Gastrocnemius medialis (tissue), 4 donors: ENCODE measurements around the gene SEMA3G. TPM values are rescaled to one million over a fixed set of nuclear protein-coding genes. Genes with fewer than 3 reads are reported as not detected.

Experiments
- ATAC-seq, 2 donors: fragments of 150-250 bp; one replicate each; pipeline ENCODE4 v1.9.1; 2016
- DNase-seq, 2 donors: peaks; one replicate each; pipeline ENCODE4 v3.0.0-alpha.2; 2019
- H3K27ac ChIP-seq, 4 donors: fragments of 200-600 bp; sonication (generic); 1 replicate in 1 of 4; 2 replicates in 3 of 4; pipeline ENCODE4 v1.5.1; 2016 to 2018; ENCODE audit warnings: mild to moderate bottlenecking in 2 of 4, moderate library complexity in 1 of 4
- H3K27me3 ChIP-seq, 3 donors: fragments of 200-600 bp; sonication (generic) in 2 of 3; 1 replicate in 1 of 3; 2 replicates in 2 of 3; pipeline versions ENCODE4 v1.5.1 to v1.6.0; 2016 to 2019; ENCODE audit warnings: mild to moderate bottlenecking in 1 of 3, moderate library complexity in 1 of 3
- H3K36me3 ChIP-seq, 2 donors: fragments of 200-600 bp; sonication (generic) in 1 of 2; one replicate each; pipeline ENCODE4 v1.5.1; 2017 to 2018
- H3K4me1 ChIP-seq, 2 donors: fragments of 200-600 bp; sonication (generic) in 1 of 2; one replicate each; pipeline ENCODE4 v1.5.1; 2016 to 2017; ENCODE audit warnings: mild to moderate bottlenecking in 2 of 2
- H3K4me3 ChIP-seq, 4 donors: fragments of 200-600 bp; sonication (generic) in 3 of 4; 1 replicate in 1 of 4; 2 replicates in 3 of 4; pipeline ENCODE4 v1.5.1; 2016 to 2019; ENCODE audit warnings: mild to moderate bottlenecking in 2 of 4
- H3K9me3 ChIP-seq, 3 donors: fragments of 200-600 bp; sonication (generic) in 2 of 3; 1 replicate in 1 of 3; 2 replicates in 2 of 3; pipeline ENCODE4 v1.5.1; 2016 to 2019
- POLR2A ChIP-seq, 2 donors: fragments of 450-650 bp; IDR thresholded peaks; one replicate each; pipeline ENCODE4 v1.6.1; 2017; ENCODE audit warnings: antibody characterized with exemption in 2 of 2, mild to moderate bottlenecking in 2 of 2, moderate library complexity in 2 of 2
- in situ Hi-C, 4 donors: fragments of 200-750 bp; cut with MboI; loops; one replicate each; pipeline versions ENCODE4 v1.15.0 to v1.8.0; 2017; ENCODE audit warnings: low sequenced_read_pairs in 4 of 4
- intact Hi-C: fragments of 100-400 bp; cut with DNase I; formaldehyde crosslinking; loops from one replicate; pipeline ENCODE4 v1.15.1; 2023; ENCODE audit warnings: low total_unique reads
- total RNA-seq, 4 donors: library from RNA; depleted of rRNA; stranded (reverse); fragments of >200 nt; gene quantifications; one replicate each; pipeline versions ENCODE4 v1.1.0 to v1.2.3, GENCODE V29; 2016
- TF ChIP-seq, protein P1 (sequence below), 5 experiments: fragments of 450-650 bp in 3 of 5; fragments of 200-600 bp in 2 of 5; sonication (generic) in 2 of 5; IDR thresholded peaks in 4 of 5; conservative IDR thresholded peaks in 1 of 5; 1 replicate in 4 of 5; 2 replicates in 1 of 5; pipeline ENCODE4 v1.5.1; 2016 to 2019; ENCODE audit warnings: antibody characterized with exemption in 5 of 5, mild to moderate bottlenecking in 3 of 5, moderate library complexity in 3 of 5

SEMA3G gene
- total RNA-seq, 4 donors from 2014 or later = 3.8 to 20.3 (median 13.1) TPM

DNA sequence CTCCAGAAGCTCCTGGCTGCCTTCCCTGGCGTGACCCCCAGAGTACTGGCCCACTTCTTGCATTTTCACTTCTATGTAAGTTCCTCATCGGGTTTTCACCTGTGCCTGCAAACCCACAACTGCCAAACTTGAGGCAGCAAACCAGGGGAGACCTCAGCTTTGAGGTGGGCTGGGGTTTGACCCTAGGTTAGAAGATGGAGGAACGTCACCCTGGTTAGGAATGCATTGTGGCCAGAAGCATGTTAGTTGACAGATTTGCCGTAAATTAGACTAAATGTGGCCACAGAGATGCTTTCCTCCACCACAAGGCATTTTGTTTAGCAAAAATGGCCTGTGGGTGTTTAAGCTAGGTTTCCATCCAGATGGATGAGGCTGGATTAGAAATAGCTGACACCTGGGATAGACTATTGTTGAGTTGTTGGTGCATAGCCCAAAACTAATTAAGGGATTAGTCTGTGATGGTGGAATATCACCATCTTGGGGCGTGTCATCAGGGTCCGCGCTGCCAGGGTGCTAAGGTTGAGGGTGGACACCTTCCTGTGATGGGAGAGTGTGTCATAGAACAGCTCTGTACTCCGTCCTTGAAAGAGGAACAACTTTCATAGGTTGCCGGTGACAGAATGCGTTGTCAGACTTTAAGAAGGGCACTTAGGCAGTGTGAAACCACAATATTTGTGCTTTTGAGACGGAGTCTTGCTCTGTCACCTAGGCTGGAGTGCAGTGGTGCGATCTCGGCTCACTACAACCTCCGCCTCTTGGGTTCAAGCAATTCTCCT lies 14.1 kb upstream of the SEMA3G start:
- in situ Hi-C loops (no loop called here), intact Hi-C loops (loop anchor here (10.0 kb wide), 2 partner anchors 174 to 386 kb away; partner anchors contain the start of gene GLYCTK)
- DNase-seq = no peak

GRCh38 chr3:52458031-52458760 lies 13.3 kb upstream of the SEMA3G start:
- Histone ChIP-seq H3K27ac (peak overlapping the region in 1 of 4 donors; percentile 94), H3K36me3 (peaks cover 0 to 36% of the 10 kb centered on the region in 2 donors), H3K4me1 (peaks cover 22 to 28% of the 10 kb centered on the region in 2 donors), H3K4me3 (no peak overlapping the region), H3K9me3 (no peaks in the 10 kb centered on the region), H3K27me3 (no peaks in the 10 kb centered on the region)
- no peak for TF ChIP-seq POLR2A (IDR thresholded peaks at IDR 0.05)
- TF ChIP-seq, protein P1, sequence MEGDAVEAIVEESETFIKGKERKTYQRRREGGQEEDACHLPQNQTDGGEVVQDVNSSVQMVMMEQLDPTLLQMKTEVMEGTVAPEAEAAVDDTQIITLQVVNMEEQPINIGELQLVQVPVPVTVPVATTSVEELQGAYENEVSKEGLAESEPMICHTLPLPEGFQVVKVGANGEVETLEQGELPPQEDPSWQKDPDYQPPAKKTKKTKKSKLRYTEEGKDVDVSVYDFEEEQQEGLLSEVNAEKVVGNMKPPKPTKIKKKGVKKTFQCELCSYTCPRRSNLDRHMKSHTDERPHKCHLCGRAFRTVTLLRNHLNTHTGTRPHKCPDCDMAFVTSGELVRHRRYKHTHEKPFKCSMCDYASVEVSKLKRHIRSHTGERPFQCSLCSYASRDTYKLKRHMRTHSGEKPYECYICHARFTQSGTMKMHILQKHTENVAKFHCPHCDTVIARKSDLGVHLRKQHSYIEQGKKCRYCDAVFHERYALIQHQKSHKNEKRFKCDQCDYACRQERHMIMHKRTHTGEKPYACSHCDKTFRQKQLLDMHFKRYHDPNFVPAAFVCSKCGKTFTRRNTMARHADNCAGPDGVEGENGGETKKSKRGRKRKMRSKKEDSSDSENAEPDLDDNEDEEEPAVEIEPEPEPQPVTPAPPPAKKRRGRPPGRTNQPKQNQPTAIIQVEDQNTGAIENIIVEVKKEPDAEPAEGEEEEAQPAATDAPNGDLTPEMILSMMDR (IDR thresholded peaks at IDR 0.05 in 4 of 5, conservative IDR thresholded peaks at IDR 0.05 in 1 of 5) = no peak
- in situ Hi-C loops = no loop called here
- ATAC-seq (no peak), DNase-seq (no peak)
- intact Hi-C loops = loop anchor here (10.0 kb wide), 2 partner anchors 173 to 387 kb away; partner anchors contain the start of gene GLYCTK

More for the DNA sequence above, 14.1 kb upstream of the SEMA3G start:
- no peaks in the 10 kb centered on the region for H3K9me3 ChIP-seq
- peaks cover 0 to 36% of the 10 kb centered on the region in 2 donors for H3K36me3 ChIP-seq
- TF ChIP-seq, protein P1 (IDR thresholded peaks at IDR 0.05 in 4 of 5, conservative IDR thresholded peaks at IDR 0.05 in 1 of 5) = no peak
- no peak for TF ChIP-seq POLR2A (IDR thresholded peaks at IDR 0.05)
- H3K27ac ChIP-seq = peak overlapping the region in 1 of 4 donors; percentile 31
- H3K4me1 ChIP-seq = peaks cover 19 to 24% of the 10 kb centered on the region in 2 donors
- ATAC-seq = no peak
- H3K27me3 ChIP-seq = no peaks in the 10 kb centered on the region
- H3K4me3 ChIP-seq = no peak overlapping the region

DNA sequence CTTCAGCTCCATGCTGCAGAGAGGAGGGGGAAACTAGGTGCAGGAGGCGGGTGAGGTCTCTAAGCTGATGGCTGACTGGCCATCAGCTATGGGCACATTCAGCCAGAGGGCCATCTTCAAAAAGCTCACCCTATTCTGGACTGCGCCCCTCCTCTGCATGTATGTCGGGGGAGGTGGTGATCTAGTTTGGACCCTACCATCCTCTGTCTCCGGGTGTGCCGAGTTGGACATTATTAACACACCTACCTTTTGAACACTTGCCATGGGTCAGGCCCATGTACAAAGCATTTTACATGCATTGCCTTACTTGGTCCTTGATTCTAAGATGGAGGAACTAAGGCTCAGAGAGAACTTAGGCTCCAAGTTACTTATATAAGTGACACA lies 11.9 kb upstream of the SEMA3G start:
- peak overlapping the region; percentile 73 to 95 (median 86) for H3K4me3 ChIP-seq
- H3K27ac ChIP-seq = peak overlapping the region; percentile 94 to 99 (median 97)
- no peak for ATAC-seq
- intact Hi-C loops = loop anchor here (10.0 kb wide), 2 partner anchors 172 to 388 kb away; partner anchors contain the start of gene GLYCTK
- no peaks in the 10 kb centered on the region for H3K9me3 ChIP-seq
- in situ Hi-C loops = no loop called here
- no peaks in the 10 kb centered on the region for H3K27me3 ChIP-seq
- TF ChIP-seq POLR2A (IDR thresholded peaks at IDR 0.05) = no peak
- TF ChIP-seq, protein P1 (IDR thresholded peaks at IDR 0.05 in 4 of 5, conservative IDR thresholded peaks at IDR 0.05 in 1 of 5) = no peak
- no peak for DNase-seq
- peaks cover 0 to 36% of the 10 kb centered on the region in 2 donors for H3K36me3 ChIP-seq
- H3K4me1 ChIP-seq = peaks cover 26 to 37% of the 10 kb centered on the region in 2 donors

- intact Hi-C loops = loop anchor here (10.0 kb wide), 2 partner anchors 171 to 389 kb away; partner anchors contain the start of gene GLYCTK
- peaks cover 31 to 38% of the 10 kb centered on the region in 2 donors for H3K4me1 ChIP-seq
- peak overlapping the region; percentile 94 to 99 (median 97) for H3K27ac ChIP-seq
- no peak for TF ChIP-seq POLR2A (IDR thresholded peaks at IDR 0.05)
- TF ChIP-seq, protein P1 (IDR thresholded peaks at IDR 0.05 in 4 of 5, conservative IDR thresholded peaks at IDR 0.05 in 1 of 5) = no peak
- in situ Hi-C loops = no loop called here
- H3K27me3 ChIP-seq = no peaks in the 10 kb centered on the region
- ATAC-seq (no peak), DNase-seq (no peak)
- peak overlapping the region; percentile 73 to 95 (median 86) for H3K4me3 ChIP-seq
- H3K36me3 ChIP-seq = peaks cover 0 to 35% of the 10 kb centered on the region in 2 donors
- H3K9me3 ChIP-seq = no peaks in the 10 kb centered on the region
Measured at GRCh38 chr3:52456169-52456799, 11.4 kb upstream of the SEMA3G start.
